Nucleus accumbens (tissue), 56 donors: ENCODE results near the gene RPN2.
"Not testable (repeated sequence)": the region's sequence is repeated elsewhere in the genome, so short reads cannot be mapped to it uniquely, and the experiment has no call there.

Source experiments
- DNase-seq, 56 donors: peaks; one replicate each; lab custom pipeline; 2025; lab: John Stamatoyannopoulos, UW

The RPN2 gene

DNA sequence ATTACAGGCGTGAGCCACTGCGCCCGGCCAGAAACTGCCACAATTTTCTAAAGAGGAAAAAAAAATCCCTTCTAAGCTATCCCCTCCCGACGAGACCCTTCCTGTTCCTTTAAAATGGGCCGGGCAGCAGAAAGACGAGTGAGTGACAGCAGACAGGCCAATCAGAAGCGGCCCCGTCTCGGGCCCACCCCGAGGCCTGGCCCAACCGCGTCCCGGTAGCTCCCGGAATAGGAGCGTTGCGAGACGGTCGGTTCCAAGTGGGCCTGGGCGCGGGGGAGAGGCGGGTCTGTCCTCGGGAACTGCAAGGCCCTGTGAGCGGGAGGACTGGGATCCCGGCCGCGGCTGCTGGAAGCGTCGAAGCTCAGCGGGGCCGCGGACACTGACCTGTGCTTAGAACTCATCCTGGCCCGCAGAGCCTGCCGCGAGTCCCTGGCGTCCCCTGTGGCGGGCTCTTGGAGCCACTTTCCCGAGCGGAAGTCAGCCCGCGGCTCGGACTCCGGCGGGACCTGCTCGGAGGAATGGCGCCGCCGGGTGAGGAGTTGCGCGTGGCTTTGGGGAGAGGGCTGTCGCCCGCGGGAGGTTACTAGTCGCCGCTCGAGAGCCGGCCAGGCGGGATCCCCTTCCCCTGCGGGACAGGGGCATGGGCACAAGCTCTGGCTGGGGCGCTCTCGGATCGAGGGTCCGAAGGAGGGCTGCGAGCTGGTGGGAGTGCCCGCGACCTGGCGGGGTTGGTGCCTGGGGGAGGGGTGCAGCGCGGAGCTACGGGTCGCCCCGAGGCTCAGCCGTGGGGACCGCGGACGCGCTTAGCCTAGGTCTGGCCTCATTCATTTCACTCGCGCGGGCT, at the start of gene RPN2, which contains the start of gene MROH8:
Gene RPN2 (plus strand): TSS at position 492 of the 844 bp plus-strand sequence. CDS start 27 bp downstream, at position 519.
Gene MROH8 (minus strand): TSS at position 710 of the 844 bp plus-strand sequence.
- DNase-seq: peak; percentile 43 to 99 (median 95)

DNA sequence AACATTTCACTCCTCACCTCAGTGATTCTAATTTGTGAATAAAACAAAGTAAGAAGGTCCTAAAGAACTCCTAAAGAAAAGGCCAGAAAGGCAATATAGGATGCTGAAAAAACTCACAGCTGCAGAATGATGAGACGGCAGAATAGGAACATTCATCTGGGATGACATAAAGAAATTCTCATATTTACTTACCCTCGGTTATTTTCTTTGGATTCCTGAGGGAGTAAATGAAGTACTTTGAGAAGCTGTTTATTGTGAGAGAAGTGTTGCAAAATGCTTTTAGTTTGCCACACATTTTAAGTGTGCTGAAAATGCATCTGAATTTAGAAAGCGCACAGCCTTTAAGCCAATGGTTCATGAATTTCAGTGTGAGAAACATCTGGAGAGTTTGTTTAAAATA, 47.6 kb upstream of the RPN2 start:
- DNase-seq: no peak

DNA sequence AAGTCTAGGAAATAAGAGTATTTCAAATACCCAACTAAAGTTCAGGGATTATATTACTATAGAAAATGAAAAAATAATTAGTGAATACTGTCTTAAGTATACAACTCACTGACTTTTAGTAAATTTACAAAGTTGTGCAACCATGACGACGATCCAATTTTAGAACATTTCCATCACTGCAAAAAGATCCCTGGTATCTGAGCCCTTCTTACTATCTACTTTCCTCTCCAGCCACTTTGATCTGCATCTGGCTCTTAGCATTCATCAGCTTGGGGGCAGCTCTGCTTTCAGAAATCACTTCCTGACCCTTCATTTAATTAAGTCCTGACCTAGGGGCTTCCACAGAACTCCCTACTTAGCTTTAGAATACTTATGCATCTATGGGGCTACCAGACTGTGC, 45.2 kb upstream of the RPN2 start:
- no peak for DNase-seq

DNA sequence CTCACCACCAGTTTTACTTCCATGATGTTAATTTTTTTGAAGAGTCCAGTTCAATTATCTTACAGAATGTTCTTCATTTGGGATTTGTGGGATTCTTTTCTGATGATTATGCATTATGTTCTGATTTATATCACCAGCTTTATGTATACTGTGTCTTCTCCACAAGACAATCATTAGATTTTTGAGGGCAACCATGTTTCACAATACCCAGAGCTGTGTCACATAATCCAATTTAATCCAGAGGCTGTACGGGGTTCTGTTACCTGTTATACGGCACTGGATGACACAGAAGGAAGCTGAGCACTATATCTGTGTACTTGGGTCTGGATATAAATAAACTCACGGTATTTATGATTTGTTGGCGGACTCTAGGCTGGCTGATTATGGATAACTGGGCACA, 41.6 kb upstream of the RPN2 start:
- no peak for DNase-seq

DNA sequence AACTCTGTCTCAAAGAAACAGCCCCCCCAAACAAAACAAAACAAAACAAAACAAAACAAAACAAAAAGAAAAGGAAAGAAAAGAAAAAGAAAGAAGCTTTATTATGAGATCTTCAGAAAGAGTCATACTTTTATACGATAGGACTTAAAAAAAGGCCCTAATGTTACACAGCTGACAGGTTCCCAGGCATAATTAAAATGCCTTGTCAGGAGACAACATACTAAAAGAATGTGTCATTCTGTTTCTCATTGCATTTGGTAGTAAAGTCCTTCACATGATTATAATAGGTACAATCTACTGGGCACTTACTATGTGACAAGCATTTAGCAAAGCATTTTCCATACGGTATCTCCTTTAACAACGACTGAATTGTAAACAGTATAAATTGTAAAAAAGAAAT, 36.4 kb upstream of the RPN2 start:
- no peak for DNase-seq

DNA sequence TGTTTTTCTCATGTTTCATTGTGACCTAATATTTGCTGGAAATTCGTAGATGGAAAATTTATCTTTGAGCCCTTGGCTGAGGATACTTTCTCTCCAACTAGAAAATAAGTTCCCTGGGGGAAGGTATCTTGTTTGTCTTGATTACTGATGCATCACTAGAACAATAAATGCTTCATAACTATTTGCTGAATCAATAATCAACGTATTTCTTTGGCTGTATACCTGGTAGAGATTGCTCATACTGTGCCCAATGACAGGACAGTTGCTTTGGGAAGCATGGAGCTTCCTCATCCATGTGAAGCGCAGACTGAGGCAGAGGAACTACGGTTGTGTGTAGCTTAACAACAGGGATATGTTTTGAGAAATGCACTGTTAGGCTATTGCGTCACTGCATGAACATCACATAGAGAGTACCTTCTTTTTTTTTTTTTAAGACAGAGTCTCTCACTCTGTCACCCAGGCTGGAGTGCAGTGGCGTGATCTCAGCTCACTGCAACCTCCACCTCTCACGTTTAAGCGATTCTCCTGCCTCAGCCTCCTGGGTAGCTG, 34.2 kb upstream of the RPN2 start:
- DNase-seq: no peak

DNA sequence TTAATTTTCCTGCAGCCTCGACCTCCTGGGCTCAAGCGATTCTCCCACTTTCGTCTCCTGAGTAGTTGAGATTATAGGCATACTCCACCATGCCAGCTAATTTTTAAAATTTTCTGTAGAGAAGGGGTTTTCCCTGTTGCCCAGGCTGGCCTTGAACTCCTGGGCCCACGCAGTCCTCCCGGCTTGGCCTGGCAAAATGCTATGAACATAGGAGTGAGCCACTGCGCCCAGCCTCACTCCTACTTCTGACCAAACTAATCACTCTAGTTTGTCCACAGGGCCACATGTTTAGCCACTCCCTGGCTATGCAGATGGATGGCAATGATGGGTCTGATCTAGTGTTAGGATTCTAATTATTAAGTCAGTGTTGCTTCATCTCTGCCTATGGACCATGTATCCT, 31.9 kb upstream of the RPN2 start:
- DNase-seq: no peak

DNA sequence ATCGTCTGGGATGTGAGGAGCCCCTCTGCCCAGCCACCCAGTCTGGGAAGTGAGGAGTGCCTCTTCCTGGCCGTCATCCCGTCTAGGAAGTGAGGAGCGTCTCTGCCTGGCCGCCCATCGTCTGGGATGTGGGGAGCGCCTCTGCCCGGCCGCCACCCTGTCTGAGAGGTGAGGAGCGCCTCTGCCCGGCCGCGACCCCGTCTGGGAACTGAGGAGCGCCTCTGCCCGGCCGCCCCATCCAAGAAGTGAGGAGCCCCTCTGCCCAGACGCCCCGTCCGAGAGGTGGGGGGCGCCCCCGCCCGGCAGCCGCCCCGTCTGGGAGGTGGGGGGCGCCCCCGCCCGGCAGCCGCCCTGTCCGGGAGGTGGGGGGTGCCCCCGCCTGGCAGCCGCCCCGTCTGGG, 28.3 kb upstream of the RPN2 start:
- DNase-seq: not testable (repeated sequence)

DNA sequence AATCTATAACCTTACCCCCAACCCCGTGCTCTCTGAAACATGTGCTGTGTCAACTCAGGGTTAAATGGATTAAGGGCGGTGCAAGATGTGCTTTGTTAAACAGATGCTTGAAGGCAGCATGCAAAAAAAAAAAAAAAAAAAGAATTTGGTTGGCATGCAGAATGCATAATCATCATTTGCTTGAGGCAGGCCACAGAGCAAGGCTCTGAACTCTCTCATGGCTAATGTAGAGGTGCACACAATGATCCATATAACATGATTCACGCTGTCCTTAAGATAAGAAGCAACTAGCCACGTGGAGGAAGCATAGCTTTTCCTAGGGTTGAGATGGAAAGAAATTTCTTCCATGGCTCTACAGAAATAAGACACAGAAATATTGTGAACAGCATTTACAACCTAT, 27.6 kb upstream of the RPN2 start:
- no peak for DNase-seq

DNA sequence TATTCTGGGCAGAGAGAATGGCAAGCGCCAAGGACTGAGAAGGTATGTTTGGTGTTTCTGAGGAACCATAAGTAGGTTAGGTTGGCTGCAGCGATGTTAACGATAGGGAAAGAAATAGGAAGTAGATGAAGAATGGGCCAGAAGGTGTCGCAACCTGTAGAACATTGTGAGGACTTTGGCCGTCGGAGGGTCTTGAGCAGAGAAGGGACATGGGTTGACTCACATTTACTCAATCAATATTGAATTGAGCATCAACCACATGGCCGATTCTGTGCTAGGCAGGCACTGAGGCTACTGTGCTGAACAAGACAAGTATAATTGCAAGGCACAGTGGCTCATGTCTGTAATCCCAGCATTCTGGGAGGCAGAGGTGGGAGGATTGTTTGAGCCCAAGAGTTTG, 26.8 kb upstream of the RPN2 start:
- no peak for DNase-seq

DNA sequence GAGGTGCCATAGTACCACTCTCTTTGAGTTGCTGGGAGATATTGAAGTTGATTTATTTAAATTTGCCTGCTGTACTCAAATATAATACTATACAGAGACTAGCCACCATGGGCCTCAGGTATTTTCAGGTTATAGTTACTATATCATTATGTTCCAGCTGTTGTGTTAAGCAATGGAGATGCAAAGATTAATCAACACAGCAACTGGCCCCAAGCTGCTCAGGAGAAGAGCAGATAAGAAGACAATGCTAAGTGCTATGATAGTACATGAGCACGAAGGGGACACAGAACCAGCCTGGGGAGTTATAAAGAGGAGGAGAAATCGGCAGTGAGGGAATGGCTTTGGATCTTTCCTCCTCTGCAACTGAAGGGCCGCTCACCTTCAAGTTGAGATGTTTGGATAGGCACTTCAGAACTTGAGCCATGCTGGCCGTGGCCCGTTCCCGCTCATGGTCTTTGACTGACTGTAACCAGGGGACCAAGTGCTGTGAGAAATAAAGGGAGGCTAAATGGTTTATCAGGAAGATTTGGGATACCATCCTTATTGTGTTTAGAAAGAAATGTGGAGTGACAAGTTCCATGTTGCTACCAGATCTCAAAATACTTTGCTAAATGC, 24.3 kb upstream of the RPN2 start:
- DNase-seq: no peak

DNA sequence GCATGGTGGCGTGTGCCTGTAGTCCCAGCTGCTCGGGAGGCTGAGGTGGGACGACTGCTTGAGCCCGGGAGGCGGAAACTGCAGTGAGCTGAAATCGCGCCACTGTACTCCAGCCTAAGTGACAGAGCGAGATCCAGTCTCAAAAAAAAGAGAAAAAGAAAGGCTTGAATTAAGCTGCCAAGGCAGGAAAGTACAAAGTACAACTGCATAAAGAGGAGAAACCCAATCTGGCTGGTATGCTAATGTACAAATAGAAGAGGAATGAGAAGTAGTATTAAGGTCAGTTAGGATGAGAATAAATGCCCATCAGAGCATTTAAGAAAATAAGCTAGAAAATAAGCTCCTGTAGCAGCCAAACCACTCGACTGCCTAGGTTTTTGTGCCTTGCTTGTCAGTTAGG, 23.1 kb upstream of the RPN2 start:
- DNase-seq: no peak

DNA sequence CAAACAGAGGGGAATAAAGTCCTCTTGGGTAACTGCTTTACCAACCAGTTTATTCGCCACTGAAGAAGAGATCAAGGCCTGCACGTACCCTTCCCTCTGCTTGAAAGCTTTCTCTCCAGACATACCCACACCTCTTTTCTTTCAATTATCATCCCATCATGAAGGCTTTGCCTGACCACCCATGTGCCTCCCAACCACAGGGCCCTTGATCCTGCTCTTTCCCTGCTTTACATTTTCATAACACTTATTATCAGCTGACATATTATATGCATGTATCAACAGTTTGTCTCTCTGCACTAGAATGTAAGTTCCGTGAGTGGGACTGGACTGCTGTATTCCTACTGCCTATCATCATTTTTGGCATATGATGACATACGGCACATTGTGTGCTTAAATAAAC, 20.9 kb upstream of the RPN2 start:
- no peak for DNase-seq

DNA sequence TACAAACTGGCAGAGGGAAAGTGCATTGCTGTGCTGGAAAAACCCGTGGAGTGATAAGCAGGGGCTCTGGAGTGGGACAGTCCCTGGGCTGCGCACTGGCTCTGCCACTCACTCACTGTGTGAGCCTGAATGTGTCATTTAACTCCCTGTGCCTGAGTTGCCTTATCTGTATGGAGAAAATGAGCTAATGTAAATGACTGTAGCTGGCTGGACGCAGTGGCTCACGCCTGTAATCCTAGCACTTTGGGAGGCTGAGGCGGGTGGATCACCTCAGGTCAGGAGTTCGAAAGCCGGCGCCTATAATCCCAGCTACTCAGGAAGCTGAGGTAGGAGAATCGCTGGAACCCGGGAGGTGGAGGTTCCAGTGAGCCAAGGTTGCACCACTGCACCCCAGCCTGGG, 18.4 kb upstream of the RPN2 start:
- no peak for DNase-seq

DNA sequence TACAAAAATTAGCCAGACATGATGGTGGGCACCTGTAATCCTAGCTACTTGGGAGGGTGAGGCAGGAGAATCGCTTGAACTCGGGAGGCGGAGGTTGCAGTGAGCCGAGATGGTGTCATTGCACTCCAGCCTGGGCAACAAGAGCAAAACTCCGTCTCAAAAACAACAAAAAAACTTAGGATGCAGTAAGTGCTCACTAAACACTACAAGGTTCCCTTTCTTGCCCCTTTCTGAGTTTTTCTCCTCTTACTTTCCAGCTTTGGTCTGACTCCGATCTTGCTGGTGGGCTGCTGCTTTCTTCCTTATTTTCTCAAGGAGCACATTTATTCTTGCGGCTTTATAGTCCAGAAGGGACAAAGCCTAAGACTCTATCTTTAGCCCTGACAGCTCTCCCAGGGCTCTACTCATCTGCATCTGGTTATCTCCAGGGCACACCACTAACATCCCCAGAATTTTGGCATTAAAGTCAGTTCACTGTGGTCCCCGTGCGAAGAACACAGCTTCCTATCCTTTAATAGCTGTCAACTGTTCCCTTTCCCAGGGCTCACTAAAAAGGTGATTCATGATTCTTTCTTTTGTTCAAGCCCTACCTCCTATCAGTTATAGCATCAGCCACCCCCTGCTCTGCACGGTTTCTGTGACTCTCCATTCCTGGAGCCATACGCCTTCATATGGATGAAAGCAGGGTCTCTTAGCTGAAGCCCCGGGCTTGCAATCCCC, 17.1 kb upstream of the RPN2 start:
- peak in 12 of 56 donors; percentile 2 to 48 (median 9) for DNase-seq

DNA sequence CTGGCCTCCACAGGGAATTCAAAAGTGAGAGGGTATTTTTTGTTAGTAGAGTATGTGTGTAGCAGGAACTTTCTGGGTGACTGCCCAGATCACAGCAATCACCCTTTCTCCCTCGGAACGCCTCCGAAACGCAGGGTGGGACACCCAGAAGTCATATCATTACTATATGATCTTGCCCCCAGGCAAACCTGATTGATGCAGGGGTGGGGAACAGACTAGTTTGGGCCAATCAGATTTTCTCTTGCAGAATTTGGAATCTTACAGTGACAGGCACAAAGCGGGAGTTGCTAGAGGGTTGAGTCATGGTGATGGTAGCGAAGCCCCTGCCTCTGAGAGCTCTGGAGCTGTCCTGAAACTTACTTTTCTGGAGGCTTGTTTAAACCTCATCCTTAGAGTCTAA, 16.5 kb upstream of the RPN2 start:
- peak in 1 of 56 donors; percentile 18 for DNase-seq

DNA sequence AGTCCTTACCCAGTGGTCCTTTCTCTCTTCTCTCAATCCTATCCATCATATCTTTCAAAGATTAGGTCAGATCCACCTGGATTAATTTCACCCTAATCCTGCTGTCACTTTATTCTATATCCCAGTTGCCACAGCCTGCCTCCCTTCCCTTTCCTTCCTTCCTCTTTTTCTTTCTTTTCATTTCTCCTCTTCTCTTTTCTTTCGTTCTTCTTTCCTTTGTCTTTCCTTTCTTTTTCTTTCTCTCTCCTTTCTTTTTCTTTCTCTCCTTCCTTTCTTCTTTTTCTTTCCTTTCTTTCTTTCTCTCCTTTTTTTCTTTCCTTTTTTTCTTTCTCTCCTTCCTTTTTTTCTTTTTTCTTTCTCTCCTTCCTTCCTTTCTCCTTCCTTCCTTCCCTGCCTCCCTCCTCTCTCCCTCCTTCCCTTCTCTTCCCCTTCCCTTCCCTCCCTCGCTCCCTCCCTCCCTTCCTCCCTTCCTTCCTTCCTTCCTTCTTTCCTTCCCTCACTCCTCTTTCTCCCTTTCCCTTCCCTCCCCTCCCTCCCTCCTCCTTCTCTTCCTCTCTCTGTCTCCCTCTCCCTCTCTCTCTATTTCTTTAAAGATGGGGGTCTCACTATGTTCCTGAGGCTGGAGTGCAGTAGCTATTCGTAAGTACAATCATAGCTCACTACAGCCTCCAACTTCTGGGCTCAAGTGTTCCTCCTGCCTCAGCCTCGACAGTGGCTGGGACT, 15.1 kb upstream of the RPN2 start:
- DNase-seq: no peak

DNA sequence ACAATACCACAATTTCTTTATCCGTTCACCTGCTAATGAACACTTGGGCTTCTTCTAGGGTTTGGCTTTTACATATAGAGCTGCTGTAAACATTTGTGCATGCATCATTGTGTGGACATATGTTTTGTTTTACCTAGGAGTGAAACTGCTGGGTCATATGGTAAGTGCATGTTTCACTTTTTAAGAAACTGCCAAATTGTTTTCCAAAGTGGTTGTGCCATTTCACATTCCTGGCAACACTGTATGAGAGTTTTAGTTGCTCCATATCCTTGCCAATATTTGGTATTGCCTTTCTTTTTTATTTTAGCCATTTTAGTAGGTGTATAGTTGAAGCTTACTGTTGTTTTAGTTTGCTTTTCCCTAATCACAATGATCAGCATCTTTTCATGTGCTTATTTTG, 14.1 kb upstream of the RPN2 start:
- DNase-seq: no peak

DNA sequence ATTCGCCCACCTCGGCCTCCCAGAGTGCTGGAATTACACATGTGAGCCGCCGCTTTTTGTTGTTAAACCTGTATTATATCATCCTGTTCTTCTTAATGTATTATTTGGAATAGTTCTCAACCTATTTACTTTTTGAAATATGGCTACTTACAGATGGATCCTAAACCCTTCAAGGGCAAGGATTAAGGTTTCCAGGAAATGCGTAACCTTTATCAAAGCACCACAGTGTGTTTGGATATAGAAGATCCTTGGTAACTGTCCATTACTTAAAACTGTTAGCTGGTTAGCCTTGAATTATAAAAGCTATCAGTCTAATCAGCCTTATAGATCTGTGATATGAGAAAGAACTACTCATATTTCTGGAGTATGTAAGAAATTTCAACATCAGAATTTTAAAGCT, 12.3 kb upstream of the RPN2 start:
- DNase-seq: no peak

DNA sequence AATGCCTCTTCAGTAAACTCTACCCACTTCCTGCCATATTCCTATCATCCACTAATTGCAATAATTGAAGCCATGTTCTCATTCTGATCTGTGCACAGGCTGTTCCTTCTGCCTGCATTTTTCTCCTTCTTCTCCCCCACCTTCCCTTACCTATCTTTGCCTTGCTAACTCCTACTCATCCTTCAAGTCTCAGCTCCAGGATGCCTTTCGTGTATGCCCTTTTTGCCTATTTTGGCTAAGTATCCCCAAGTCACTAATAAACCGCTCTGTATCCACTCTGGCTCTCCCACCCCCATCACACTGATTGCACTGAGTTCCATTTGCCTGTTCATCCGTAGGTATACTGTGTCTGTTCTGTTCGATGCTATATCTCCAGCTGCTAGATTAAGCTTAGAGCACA, 6.3 kb upstream of the RPN2 start:
- peak in 3 of 56 donors; percentile 5 to 25 (median 16) for DNase-seq
